NB4 (cell line): Measurements from ENCODE around the gene B4GAT1.

ENCODE experiments used
- POLR2A ChIP-seq: IDR thresholded peaks from 2 replicates; pipeline ENCODE4 v1.6.1; 2011; ENCODE audit warnings: mild to moderate bottlenecking; ENCODE audit not compliant: insufficient read length; ENCODE audit errors: extremely low read depth
- TF ChIP-seq, protein P1 (sequence below): IDR thresholded peaks from one replicate; pipeline ENCODE4 v1.5.1; 2012; ENCODE audit warnings: low read depth, low read length
- TF ChIP-seq, protein P2 (sequence below): IDR thresholded peaks from 2 replicates; pipeline ENCODE4 v1.6.1; 2011; ENCODE audit warnings: low read depth, low read length

DNA sequence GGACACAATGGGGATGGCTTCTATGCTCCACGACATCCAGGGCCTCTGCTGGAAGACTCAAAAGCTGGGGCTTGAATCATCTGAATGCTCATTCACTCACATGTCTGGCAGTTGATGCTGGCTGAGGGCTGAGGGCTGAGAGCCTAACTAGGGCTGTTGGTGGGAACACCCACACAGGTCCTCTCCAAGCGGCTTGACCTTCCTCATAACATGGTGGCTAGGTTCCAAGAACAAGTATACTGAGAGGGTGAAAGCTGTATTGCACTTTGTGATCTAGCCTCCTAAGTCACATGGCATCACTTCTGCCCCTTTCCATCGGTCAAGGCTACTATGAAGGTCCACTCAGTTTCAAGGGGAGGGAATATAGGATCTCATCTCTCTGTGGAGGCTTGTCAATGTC, 48.2 kb downstream of the B4GAT1 start:
- TF ChIP-seq POLR2A: no peak
- TF ChIP-seq, protein P1, sequence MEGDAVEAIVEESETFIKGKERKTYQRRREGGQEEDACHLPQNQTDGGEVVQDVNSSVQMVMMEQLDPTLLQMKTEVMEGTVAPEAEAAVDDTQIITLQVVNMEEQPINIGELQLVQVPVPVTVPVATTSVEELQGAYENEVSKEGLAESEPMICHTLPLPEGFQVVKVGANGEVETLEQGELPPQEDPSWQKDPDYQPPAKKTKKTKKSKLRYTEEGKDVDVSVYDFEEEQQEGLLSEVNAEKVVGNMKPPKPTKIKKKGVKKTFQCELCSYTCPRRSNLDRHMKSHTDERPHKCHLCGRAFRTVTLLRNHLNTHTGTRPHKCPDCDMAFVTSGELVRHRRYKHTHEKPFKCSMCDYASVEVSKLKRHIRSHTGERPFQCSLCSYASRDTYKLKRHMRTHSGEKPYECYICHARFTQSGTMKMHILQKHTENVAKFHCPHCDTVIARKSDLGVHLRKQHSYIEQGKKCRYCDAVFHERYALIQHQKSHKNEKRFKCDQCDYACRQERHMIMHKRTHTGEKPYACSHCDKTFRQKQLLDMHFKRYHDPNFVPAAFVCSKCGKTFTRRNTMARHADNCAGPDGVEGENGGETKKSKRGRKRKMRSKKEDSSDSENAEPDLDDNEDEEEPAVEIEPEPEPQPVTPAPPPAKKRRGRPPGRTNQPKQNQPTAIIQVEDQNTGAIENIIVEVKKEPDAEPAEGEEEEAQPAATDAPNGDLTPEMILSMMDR: no peak
- TF ChIP-seq, protein P2, sequence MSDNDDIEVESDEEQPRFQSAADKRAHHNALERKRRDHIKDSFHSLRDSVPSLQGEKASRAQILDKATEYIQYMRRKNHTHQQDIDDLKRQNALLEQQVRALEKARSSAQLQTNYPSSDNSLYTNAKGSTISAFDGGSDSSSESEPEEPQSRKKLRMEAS: no peak
